Measurements from ENCODE around the gene DIP2C. TPM values are rescaled to one million over a fixed set of nuclear protein-coding genes. Genes with fewer than 3 reads are reported as not detected.
"Not testable (repeated sequence)": the region's sequence is repeated elsewhere in the genome, so short reads cannot be mapped to it uniquely, and the experiment has no call there.

DIP2C gene
- total RNA-seq, 2 donors from 2014 or later: 13.0 to 13.7 TPM

- TF ChIP-seq CTCF (conservative IDR thresholded peaks at IDR 0.05): no peak
- Histone ChIP-seq H3K9ac (ENCODE audit: extremely low read depth, low read length, poor library complexity, severe bottlenecking) (no peak overlapping the region), H3K27ac (ENCODE audit: low read depth, low read length) (no peak overlapping the region), H3K36me3 (ENCODE audit: control insufficient read depth, insufficient read depth, low read length) (peaks cover 3% of the 10 kb centered on the region), H3K9me3 (ENCODE audit: control insufficient read depth, low read length) (no peaks in the 10 kb centered on the region), H3K4me1 (ENCODE audit: control insufficient read depth, insufficient read depth, low read length) (peaks cover 16% of the 10 kb centered on the region), H3K4me3 (ENCODE audit: low read length) (no peak overlapping the region), H3K27me3 (ENCODE audit: control insufficient read depth, insufficient read depth, low read length, poor library complexity, severe bottlenecking) (no peaks in the 10 kb centered on the region)
- WGBS, 2 experiments (ENCODE audit: insufficient coverage in 1 of 2, insufficient read length in 1 of 2): 91 to 96% methylated on average over 7 of the region's 7 CpGs
- Mint-ChIP-seq H3K4me1 (peaks cover 20% of the 10 kb centered on the region), H3K27me3 (ENCODE audit: insufficient read depth) (no peaks in the 10 kb centered on the region), H3K4me3 (no peak overlapping the region), H3K9me3 (peaks cover 2% of the 10 kb centered on the region), H3K36me3 (ENCODE audit: low read depth) (peaks cover 2% of the 10 kb centered on the region), H3K27ac (no peak overlapping the region)
- DNase-seq: no peak
Observed at GRCh38 chr10:395665-396064, 293.8 kb downstream of the DIP2C start.

GRCh38 chr10:394439-395101, 294.9 kb downstream of the DIP2C start:
- H3K4me3 ChIP-seq (ENCODE audit: low read length); H3K9me3 Mint-ChIP-seq; H3K4me3 Mint-ChIP-seq; H3K27me3 Mint-ChIP-seq (ENCODE audit: insufficient read depth); H3K9me3 ChIP-seq (ENCODE audit: control insufficient read depth, low read length); H3K36me3 Mint-ChIP-seq (ENCODE audit: low read depth); H3K9ac ChIP-seq (ENCODE audit: extremely low read depth, low read length, poor library complexity, severe bottlenecking); H3K27me3 ChIP-seq (ENCODE audit: control insufficient read depth, insufficient read depth, low read length, poor library complexity, severe bottlenecking): not testable (repeated sequence)
- DNase-seq: peak; percentile 61
- WGBS, 2 experiments (ENCODE audit: insufficient coverage in 1 of 2, insufficient read length in 1 of 2): 85% methylated on average over 15 to 21 of the region's 21 CpGs
- Mint-ChIP-seq H3K4me1 (peaks cover 20% of the 10 kb centered on the region), H3K27ac (peak overlapping the region; percentile 89)
- H3K4me1 ChIP-seq (ENCODE audit: control insufficient read depth, insufficient read depth, low read length): peaks cover 16% of the 10 kb centered on the region
- peak; percentile 20 for TF ChIP-seq CTCF (conservative IDR thresholded peaks at IDR 0.05)
- H3K27ac ChIP-seq (ENCODE audit: low read depth, low read length): peak overlapping the region; percentile 32
- H3K36me3 ChIP-seq (ENCODE audit: control insufficient read depth, insufficient read depth, low read length): peaks cover 13% of the 10 kb centered on the region

GRCh38 chr10:393787-394438, 295.6 kb downstream of the DIP2C start:
- no peaks in the 10 kb centered on the region for H3K27me3 ChIP-seq (ENCODE audit: control insufficient read depth, insufficient read depth, low read length, poor library complexity, severe bottlenecking)
- WGBS, 2 experiments (ENCODE audit: insufficient coverage in 1 of 2, insufficient read length in 1 of 2): 92 to 98% methylated on average over 14 of the region's 14 CpGs
- H3K4me1 ChIP-seq (ENCODE audit: control insufficient read depth, insufficient read depth, low read length): peaks cover 16% of the 10 kb centered on the region
- Mint-ChIP-seq H3K27me3 (ENCODE audit: insufficient read depth) (no peaks in the 10 kb centered on the region), H3K36me3 (ENCODE audit: low read depth) (peaks cover 10% of the 10 kb centered on the region), H3K27ac (no peak overlapping the region), H3K4me1 (peaks cover 20% of the 10 kb centered on the region), H3K4me3 (no peak overlapping the region), H3K9me3 (peaks cover 2% of the 10 kb centered on the region)
- H3K27ac ChIP-seq (ENCODE audit: low read depth, low read length): no peak overlapping the region
- no peak for TF ChIP-seq CTCF (conservative IDR thresholded peaks at IDR 0.05)
- peaks cover 18% of the 10 kb centered on the region for H3K36me3 ChIP-seq (ENCODE audit: control insufficient read depth, insufficient read depth, low read length)
- no peak overlapping the region for H3K9ac ChIP-seq (ENCODE audit: extremely low read depth, low read length, poor library complexity, severe bottlenecking)
- H3K4me3 ChIP-seq (ENCODE audit: low read length): no peak overlapping the region
- no peak for DNase-seq
- no peaks in the 10 kb centered on the region for H3K9me3 ChIP-seq (ENCODE audit: control insufficient read depth, low read length)
